A549 (cell line): Measurements from ENCODE around the gene FRY. TPM values are rescaled to one million over a fixed set of nuclear protein-coding genes. Genes with fewer than 3 reads are reported as not detected.

ENCODE experiments used
- ATAC-seq, 2 experiments: fragments of 200-7000 bp in 1 of 2; fragments of >200 bp in 1 of 2; cut with Nextera tagmentation in 1 of 2; cut with Tn5 transposase in 1 of 2; 3 replicates each; pipeline versions ENCODE4 v1.8.0 to v1.9.1; 2018 to 2020; ENCODE audit warnings: mild to moderate bottlenecking in 1 of 2, moderate library complexity in 1 of 2
- CTCF ChIA-PET: fragments of 300-600 bp; sonication (Branson Sonifier 250); formaldehyde crosslinking; extraction: SDS; loops from one replicate; lab custom pipeline; 2021; ENCODE audit warnings: antibody characterized with exemption, inconsistent platforms; lab: Yijun Ruan, JAX
- POLR2A ChIA-PET: fragments of 350-600 bp; formaldehyde crosslinking; extraction: SDS; loops from one replicate; lab custom pipeline; 2021; ENCODE audit warnings: antibody characterized with exemption, inconsistent platforms; lab: Yijun Ruan, JAX
- DNase-seq, 2 experiments: peaks; one replicate each; pipeline versions ENCODE4 v3.0.0 to v3.0.0-alpha.2; 2011 to 2016; ENCODE audit warnings: low read depth in 1 of 2, low spot score in 1 of 2
- FAIRE-seq: peaks from 2 replicates; lab custom pipeline; 2011; peaks lifted over from hg19 to GRCh38; lab: Jason Lieb, UNC
- H3K27ac ChIP-seq, 2 experiments: fragments of >200 bp; sonication (Bioruptor Twin); formaldehyde crosslinking; 3 replicates each; pipeline ENCODE4 v1.5.1; 2016 to 2017
- H3K4me1 ChIP-seq: fragments of >200 bp; sonication (Bioruptor Twin); formaldehyde crosslinking; 3 replicates; pipeline ENCODE4 v1.6.1; 2016
- H3K4me2 ChIP-seq: fragments of >200 bp; sonication (Bioruptor Twin); formaldehyde crosslinking; 3 replicates; pipeline ENCODE4 v1.6.1; 2016
- H3K4me3 ChIP-seq: fragments of >200 bp; sonication (Bioruptor Twin); formaldehyde crosslinking; 3 replicates; pipeline ENCODE4 v1.5.1; 2016
- H3K9me3 ChIP-seq: fragments of >200 bp; sonication (Bioruptor Twin); formaldehyde crosslinking; 3 replicates; pipeline ENCODE4 v1.6.1; 2016
- BHLHE40 ChIP-seq: IDR thresholded peaks from 2 replicates; pipeline ENCODE4 v1.6.1; 2012; ENCODE audit warnings: low read depth, low read length, inconsistent platforms
- CBX8 ChIP-seq: fragments of 200-600 bp; sonication (generic); IDR thresholded peaks from 2 replicates; pipeline ENCODE4 v1.6.1; 2016
- CEBPB ChIP-seq, 2 experiments: fragments of >200 bp in 1 of 2; sonication (Bioruptor Twin) in 1 of 2; formaldehyde crosslinking in 1 of 2; IDR thresholded peaks; 2 replicates each; pipeline ENCODE4 v1.6.1; 2012 to 2016
- CHD2 ChIP-seq: fragments of 150-350 bp; IDR thresholded peaks from 2 replicates; pipeline ENCODE4 v1.6.1; 2014; ENCODE audit warnings: low read length; ENCODE audit not compliant: partially characterized antibody
- E2F6 ChIP-seq: IDR thresholded peaks from 2 replicates; pipeline ENCODE4 v1.6.1; 2012; ENCODE audit warnings: low read depth, borderline replicate concordance
- ESRRA ChIP-seq: fragments of 150-350 bp; IDR thresholded peaks from 2 replicates; pipeline ENCODE4 v1.6.1; 2014; ENCODE audit warnings: mild to moderate bottlenecking, low read length, borderline replicate concordance
- FOXS1 ChIP-seq: fragments of 250-450 bp; sonication (Bioruptor Pico); IDR thresholded peaks from 2 replicates; pipeline ENCODE4 v1.5.0; 2020; ENCODE audit warnings: mild to moderate bottlenecking, moderate library complexity
- HMGXB4 ChIP-seq: fragments of 250-450 bp; sonication (Bioruptor Pico); IDR thresholded peaks from 2 replicates; pipeline ENCODE4 v1.5.0; 2021; ENCODE audit warnings: mild to moderate bottlenecking, moderate library complexity, borderline replicate concordance
- HOXB13 ChIP-seq: fragments of 250-450 bp; sonication (Bioruptor Pico); IDR thresholded peaks from 2 replicates; pipeline ENCODE4 v1.5.0; 2020; ENCODE audit warnings: low read depth, mild to moderate bottlenecking, moderate library complexity
- JUNB ChIP-seq: fragments of >200 bp; sonication (Bioruptor Twin); formaldehyde crosslinking; IDR thresholded peaks from 2 replicates; pipeline ENCODE4 v1.6.1; 2016
- MAX ChIP-seq: IDR thresholded peaks from 2 replicates; pipeline ENCODE4 v1.6.1; 2012
- NFE2L2 ChIP-seq: fragments of 150-350 bp; conservative IDR thresholded peaks from 2 replicates; pipeline ENCODE4 v1.6.1; 2014; ENCODE audit warnings: low read length
- NR3C1 ChIP-seq: fragments of >200 bp; sonication (Bioruptor Twin); formaldehyde crosslinking; IDR thresholded peaks from 3 replicates; pipeline ENCODE4 v1.6.1; 2017
- PBX3 ChIP-seq: IDR thresholded peaks from 2 replicates; pipeline ENCODE4 v1.6.1; 2012
- POLR2A ChIP-seq: IDR thresholded peaks from 2 replicates; pipeline ENCODE4 v1.6.1; 2012; ENCODE audit warnings: mild to moderate bottlenecking, low read length
- POLR2AphosphoS2 ChIP-seq: conservative IDR thresholded peaks from 2 replicates; pipeline ENCODE4 v1.6.1; 2012; ENCODE audit warnings: low read length, improper control_type of control experiment, inconsistent platforms
- RAD21 ChIP-seq, 2 experiments: fragments of >200 bp in 1 of 2; sonication (Bioruptor Twin) in 1 of 2; formaldehyde crosslinking in 1 of 2; IDR thresholded peaks in 1 of 2; conservative IDR thresholded peaks in 1 of 2; 2 replicates in 1 of 2; 3 replicates in 1 of 2; pipeline ENCODE4 v1.6.1; 2012 to 2018; ENCODE audit warnings: inconsistent platforms in 1 of 2
- RARB ChIP-seq: fragments of 250-450 bp; sonication (Bioruptor Pico); IDR thresholded peaks from 2 replicates; pipeline ENCODE4 v1.8.0; 2021; ENCODE audit warnings: mild to moderate bottlenecking, moderate library complexity
- REST ChIP-seq: fragments of 200-600 bp; sonication (generic); IDR thresholded peaks from 2 replicates; pipeline ENCODE4 v1.6.1; 2016; ENCODE audit warnings: antibody characterized with exemption, mild to moderate bottlenecking, moderate library complexity
- RFX5 ChIP-seq: fragments of 450-650 bp; IDR thresholded peaks from 2 replicates; pipeline ENCODE4 v1.7.1; 2014; ENCODE audit warnings: antibody characterized with exemption, mild to moderate bottlenecking, moderate library complexity
- RNF2 ChIP-seq: fragments of 200-600 bp; sonication (generic); IDR thresholded peaks from 2 replicates; pipeline ENCODE4 v1.6.1; 2016; ENCODE audit warnings: low read depth, mild to moderate bottlenecking, antibody characterized with exemption, moderate library complexity, borderline replicate concordance
- TFCP2L1 ChIP-seq: fragments of 250-450 bp; sonication (Bioruptor Pico); IDR thresholded peaks from 2 replicates; pipeline ENCODE4 v1.5.0; 2021; ENCODE audit warnings: mild to moderate bottlenecking
- TP53 ChIP-seq: fragments of 250-450 bp; sonication (Bioruptor Pico); IDR thresholded peaks from 2 replicates; pipeline ENCODE4 v1.5.0; 2021; ENCODE audit warnings: mild to moderate bottlenecking, moderate library complexity
- USF2 ChIP-seq: fragments of 450-650 bp; IDR thresholded peaks from 2 replicates; pipeline ENCODE4 v1.6.1; 2014; ENCODE audit warnings: antibody characterized with exemption
- WGBS: methylation state at CpG from one replicate; pipeline ENCODE4 v1.1.6; 2017; ENCODE audit errors: missing lambda C conversion rate; 5-methylcytosine and 5-hydroxymethylcytosine counted together
- polyA plus RNA-seq, 4 experiments: library from polyadenylated mRNA; depleted of rRNA in 3 of 4; stranded (reverse); fragments of >200 nt; fragmentation: RNase III in 1 of 4; extraction: RNeasy Plus Mini Kit Qiagen cat#74134 plus additional on column Dnase treatment in 1 of 4; gene quantifications; 2 replicates in 3 of 4; 3 replicates in 1 of 4; pipeline ENCODE4 v1.2.3, GENCODE V29; 2011 to 2017

Gene FRY
- polyA plus RNA-seq, 2 of the 4 experiments (the other 2 are of a cell fraction): 0.08 to 0.26 TPM

- H3K27ac ChIP-seq: no peak overlapping the region
- H3K4me2 ChIP-seq: no peak overlapping the region
- no peaks in the 10 kb centered on the region for H3K9me3 ChIP-seq
- no peak for ATAC-seq
- TF ChIP-seq E2F6 (no peak), NFE2L2 (no peak), HOXB13 (CRISPR knock-in tag) (no peak), HMGXB4 (CRISPR knock-in tag) (no peak), BHLHE40 (no peak), RNF2 (no peak), CBX8 (no peak), RARB (CRISPR knock-in tag) (no peak), TP53 (CRISPR knock-in tag) (no peak), CEBPB (IDR thresholded peaks at IDR 0.05) (no peak), PBX3 (no peak)
- FAIRE-seq: no peak
- 7% methylated on average over 1 of the region's 1 CpG for WGBS
- H3K4me1 ChIP-seq: 0 out of 3 replicates have a peak, but pooled peaks cover 4% of the 10 kb centered on the region
- ChIA-PET CTCF (no interaction called here), POLR2A (no interaction called here)
- DNase-seq: no peak
- H3K4me3 ChIP-seq: no peak overlapping the region
Observed at GRCh38 chr13:32141462-32141861, 109.9 kb downstream of the FRY start.

GRCh38 chr13:32142115-32142514 lies 110.5 kb downstream of the FRY start:
- CTCF ChIA-PET: no interaction called here
- Histone ChIP-seq H3K27ac (no peak overlapping the region), H3K4me2 (no peak overlapping the region), H3K4me1 (0 out of 3 replicates have a peak, but pooled peaks cover 4% of the 10 kb centered on the region), H3K9me3 (no peaks in the 10 kb centered on the region), H3K4me3 (no peak overlapping the region)
- no peak for TF ChIP-seq RNF2
- TF ChIP-seq HOXB13 (CRISPR knock-in tag): no peak
- TF ChIP-seq POLR2AphosphoS2: no peak
- no peak for TF ChIP-seq JUNB
- no peak for TF ChIP-seq RAD21 (conservative IDR thresholded peaks at IDR 0.05 in 1 of 2, IDR thresholded peaks at IDR 0.05 in 1 of 2)
- no peak for TF ChIP-seq BHLHE40
- no peak for TF ChIP-seq FOXS1 (CRISPR knock-in tag)
- TF ChIP-seq REST: no peak
- no peak for TF ChIP-seq RFX5
- TF ChIP-seq ESRRA: no peak
- TF ChIP-seq POLR2A: no peak
- TF ChIP-seq MAX: no peak
- no peak for TF ChIP-seq CHD2
- TF ChIP-seq USF2: no peak
- no peak for TF ChIP-seq CEBPB (IDR thresholded peaks at IDR 0.05)
- TF ChIP-seq TFCP2L1 (CRISPR knock-in tag): no peak
- no peak for TF ChIP-seq NR3C1
- FAIRE-seq (no peak), DNase-seq (no peak), ATAC-seq (no peak)
- POLR2A ChIA-PET: no interaction called here
- WGBS: 86% methylated on average over 1 of the region's 1 CpG
